GM12875 (cell line): Measurements from ENCODE around the gene KMO.

ENCODE experiments used
- H3K4me3 ChIP-seq: one replicate; pipeline ENCODE4 v1.5.1; 2011; ENCODE audit warnings: low read depth, low read length, control low read depth
- TF ChIP-seq, protein P1 (sequence below): IDR thresholded peaks from 2 replicates; pipeline ENCODE4 v1.5.1; 2011; ENCODE audit warnings: low read depth, mild to moderate bottlenecking, control low read depth, inconsistent platforms, low read length, moderate library complexity, borderline replicate concordance; ENCODE audit not compliant: insufficient read depth

Gene KMO

DNA sequence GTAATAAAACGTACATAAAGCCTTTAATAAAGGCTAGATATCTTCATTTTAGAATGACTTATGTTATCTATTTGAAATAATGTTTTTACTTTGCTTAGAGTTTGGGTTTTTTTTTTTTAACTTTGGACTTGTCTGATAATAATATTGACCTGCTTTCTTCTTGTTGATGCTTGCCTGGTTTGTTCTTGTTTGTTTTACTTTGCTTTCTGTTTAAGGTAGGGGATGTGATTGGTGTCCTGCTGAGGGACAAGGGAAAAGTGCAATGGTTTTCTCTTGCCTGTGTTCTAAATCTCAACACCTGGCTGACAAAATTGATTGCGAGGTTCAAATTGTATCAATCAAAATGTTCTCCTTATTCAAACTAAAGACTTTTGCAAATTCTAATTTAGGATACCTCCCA lies 10.5 kb upstream of the KMO start:
- TF ChIP-seq, protein P1, sequence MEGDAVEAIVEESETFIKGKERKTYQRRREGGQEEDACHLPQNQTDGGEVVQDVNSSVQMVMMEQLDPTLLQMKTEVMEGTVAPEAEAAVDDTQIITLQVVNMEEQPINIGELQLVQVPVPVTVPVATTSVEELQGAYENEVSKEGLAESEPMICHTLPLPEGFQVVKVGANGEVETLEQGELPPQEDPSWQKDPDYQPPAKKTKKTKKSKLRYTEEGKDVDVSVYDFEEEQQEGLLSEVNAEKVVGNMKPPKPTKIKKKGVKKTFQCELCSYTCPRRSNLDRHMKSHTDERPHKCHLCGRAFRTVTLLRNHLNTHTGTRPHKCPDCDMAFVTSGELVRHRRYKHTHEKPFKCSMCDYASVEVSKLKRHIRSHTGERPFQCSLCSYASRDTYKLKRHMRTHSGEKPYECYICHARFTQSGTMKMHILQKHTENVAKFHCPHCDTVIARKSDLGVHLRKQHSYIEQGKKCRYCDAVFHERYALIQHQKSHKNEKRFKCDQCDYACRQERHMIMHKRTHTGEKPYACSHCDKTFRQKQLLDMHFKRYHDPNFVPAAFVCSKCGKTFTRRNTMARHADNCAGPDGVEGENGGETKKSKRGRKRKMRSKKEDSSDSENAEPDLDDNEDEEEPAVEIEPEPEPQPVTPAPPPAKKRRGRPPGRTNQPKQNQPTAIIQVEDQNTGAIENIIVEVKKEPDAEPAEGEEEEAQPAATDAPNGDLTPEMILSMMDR: no peak
- no peak overlapping the region for H3K4me3 ChIP-seq

DNA sequence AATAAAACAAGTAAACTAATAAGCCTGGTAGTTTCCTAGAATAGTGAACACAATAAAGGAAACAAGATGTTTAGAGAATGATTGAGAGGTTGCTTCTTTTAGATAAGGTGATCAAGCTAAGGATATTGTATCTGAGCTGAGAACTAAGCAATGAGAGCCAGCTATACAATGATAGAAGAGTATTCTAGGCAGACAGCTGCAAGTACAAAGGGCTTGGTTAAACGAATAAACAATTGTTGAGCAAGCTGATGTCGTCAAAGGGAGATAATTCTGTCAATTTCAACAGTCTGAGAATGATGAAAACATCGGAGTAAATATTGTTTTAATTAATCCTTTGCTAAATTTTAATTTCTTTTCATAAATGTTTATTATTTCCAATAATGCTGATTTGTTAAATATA lies 7.2 kb upstream of the KMO start:
- TF ChIP-seq, protein P1: no peak

DNA sequence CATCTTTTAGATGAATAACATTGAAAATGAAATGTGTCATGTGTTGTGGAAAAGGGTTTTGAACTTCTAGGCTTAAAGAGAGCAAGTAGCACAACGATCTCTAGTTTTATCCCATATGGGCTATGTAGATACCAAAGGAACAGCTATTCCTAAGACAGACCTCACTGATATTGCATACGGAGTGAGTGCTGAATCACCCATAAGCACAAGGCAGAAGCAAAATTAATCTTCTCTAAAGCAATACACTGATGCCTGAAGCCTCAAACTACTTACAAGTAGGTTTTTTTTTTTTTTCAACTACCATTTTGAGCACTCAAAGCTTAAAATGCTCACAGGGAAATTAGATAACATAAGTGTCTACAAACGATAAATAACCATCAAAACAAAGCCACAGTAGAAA lies 5.0 kb upstream of the KMO start:
- TF ChIP-seq, protein P1: no peak
- no peak overlapping the region for H3K4me3 ChIP-seq

More for the DNA sequence above, 7.2 kb upstream of the KMO start:
- no peak overlapping the region for H3K4me3 ChIP-seq

DNA sequence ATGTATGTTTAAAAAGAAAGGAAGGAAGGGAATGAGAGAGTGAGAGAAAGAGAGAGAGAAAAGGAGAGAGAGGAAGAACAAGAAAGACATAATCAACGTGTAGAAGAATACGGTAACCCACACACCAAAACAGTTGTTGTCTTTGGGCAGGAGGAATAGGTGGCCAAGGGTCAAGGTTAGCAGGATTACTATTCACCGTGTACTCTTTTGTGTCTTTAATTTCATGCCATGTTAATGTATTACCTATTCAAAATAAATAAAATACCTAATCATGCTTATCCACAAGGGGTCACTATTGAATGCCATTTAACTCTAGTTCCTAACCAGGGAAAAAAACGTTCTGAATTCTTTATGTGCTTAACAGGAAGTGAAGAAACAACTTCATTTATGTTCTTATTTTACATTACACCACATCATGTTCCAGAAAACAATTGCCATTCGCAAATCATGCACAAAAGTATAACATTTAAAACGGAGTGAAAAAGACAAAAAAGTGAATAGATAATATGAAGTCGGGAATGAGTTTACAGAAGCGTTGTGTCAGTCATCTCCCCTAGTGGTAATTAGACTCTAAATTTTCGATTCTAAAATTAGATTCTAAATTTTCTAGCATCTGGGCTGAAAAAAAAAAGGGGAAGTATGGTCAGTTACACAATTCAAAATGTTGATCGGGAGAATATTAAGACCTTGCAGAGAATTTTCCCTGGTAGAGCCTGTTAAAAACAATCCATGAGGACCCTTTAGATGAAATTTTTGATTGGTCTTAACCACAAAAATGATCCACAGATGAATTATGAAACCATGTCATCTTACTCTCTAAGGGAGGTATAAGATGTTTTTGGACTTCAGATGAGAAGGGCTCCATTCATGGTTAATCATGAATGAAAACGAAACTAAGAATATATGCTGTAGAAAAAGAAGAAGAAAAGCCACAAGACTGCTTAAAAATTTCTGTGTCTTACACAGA lies 700 bp upstream of the KMO start:
- TF ChIP-seq, protein P1: 0 out of 2 replicates have a peak, but pooled peaks have one; percentile 8
- peak overlapping the region; percentile 38 for H3K4me3 ChIP-seq

DNA sequence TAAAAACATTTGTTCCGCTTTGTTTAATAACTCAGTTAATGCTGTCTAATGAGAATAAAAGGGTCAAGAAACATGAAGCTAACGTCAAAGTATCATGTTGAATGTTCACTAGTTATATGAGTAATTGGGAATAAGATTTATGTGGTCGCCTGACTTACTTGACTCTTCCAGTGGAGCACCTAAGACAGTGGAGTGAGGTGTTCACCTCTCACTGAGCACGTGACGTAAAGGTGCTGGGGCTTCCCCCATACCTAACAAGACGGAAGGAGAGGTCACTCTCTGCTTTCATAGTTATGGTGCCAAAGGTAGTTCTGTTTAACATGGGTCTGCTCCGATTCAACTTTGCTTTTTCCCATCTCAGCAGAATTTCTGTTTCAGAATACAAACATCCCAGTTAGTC lies 686 bp downstream of the KMO start:
- no peak overlapping the region for H3K4me3 ChIP-seq
- TF ChIP-seq, protein P1: no peak

DNA sequence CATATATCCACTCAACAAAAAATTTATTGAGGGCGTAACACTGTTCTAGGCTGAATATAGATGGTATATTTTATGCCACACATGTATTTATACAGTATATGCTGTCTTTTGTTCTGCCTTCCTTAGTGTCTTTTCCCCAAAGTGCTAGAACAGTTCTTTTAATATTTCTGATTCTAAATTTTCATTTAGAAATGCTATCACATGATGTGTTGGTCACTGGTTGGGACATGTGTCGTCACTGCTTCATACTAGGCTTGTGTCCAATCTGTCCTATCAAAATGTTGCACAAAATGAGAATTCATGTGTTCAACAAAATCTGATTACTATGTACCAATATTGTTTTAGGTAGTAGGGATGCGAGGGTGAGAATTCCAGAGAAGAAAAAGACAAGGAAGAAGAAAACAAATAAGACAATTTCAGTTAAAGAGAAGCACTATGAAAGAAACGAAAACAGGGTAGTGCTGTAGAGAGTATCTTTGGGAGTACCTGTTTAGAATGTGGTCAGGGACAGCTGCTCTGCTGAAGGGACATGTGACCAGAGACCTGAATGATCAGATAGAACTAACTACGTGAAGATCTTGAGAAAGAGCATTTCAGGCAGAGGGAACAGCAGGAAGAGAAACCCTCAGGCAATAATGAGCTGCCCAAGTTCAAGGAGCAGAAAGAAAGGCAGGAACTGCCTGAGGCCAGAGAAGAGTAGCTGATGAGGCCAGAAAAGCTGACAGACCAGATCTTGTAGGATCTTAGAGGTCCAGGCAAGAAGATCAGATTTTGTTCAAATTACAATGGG lies 1.3 kb downstream of the KMO start:
- H3K4me3 ChIP-seq: no peak overlapping the region
- TF ChIP-seq, protein P1: no peak
